Memory B cell (primary cell): ENCODE results near the gene TSPAN14.

ENCODE experiments used
- ATAC-seq: fragments of 150-1000 bp; cut with Tn5 transposase; 2 replicates; pipeline ENCODE4 v1.10.0; 2021; ENCODE audit warnings: low read depth, mild to moderate bottlenecking, moderate library complexity
- DNase-seq, 2 donors: peaks; one replicate each; pipeline ENCODE4 v3.0.0; 2022; ENCODE audit warnings: low spot score in 2 of 2
- H3K27ac Mint-ChIP-seq: one replicate; pipeline ENCODE4 v1.8.0; 2022; ENCODE audit warnings: mild to moderate bottlenecking, moderate library complexity, mixed read lengths
- H3K27me3 Mint-ChIP-seq: one replicate; pipeline ENCODE4 v1.8.0; 2022; ENCODE audit warnings: mixed read lengths
- H3K36me3 Mint-ChIP-seq: one replicate; pipeline ENCODE4 v1.8.0; 2022; ENCODE audit warnings: mild to moderate bottlenecking, mixed read lengths
- H3K4me1 Mint-ChIP-seq: one replicate; pipeline ENCODE4 v1.8.0; 2022; ENCODE audit warnings: mixed read lengths
- H3K4me3 Mint-ChIP-seq: one replicate; pipeline ENCODE4 v1.8.0; 2022; ENCODE audit warnings: mild to moderate bottlenecking, moderate library complexity, mixed read lengths
- H3K9me3 Mint-ChIP-seq: one replicate; pipeline ENCODE4 v1.8.0; 2022; ENCODE audit warnings: mixed read lengths

The TSPAN14 gene

DNA sequence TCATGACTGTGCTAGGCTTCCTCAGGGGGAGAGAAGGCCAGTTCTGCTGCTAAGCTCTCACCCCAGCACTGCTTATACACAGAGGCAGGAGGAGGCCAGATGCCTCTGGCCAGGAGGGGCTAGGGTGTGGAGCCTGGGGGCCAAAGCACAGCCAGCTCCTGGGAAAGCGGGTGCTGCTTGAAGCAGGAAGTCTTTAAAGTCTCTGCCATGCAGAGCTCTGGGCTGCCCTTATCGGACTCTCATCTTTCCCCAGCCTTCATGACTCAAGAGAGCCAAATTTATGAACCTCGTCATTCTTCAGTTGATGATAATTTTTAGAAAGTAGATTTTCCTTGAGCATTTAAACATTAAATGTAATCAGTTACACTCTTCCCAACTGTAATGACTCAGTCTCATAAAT, 11.2 kb upstream of the TSPAN14 start:
- Mint-ChIP-seq H3K27ac (no peak overlapping the region), H3K9me3 (no peaks in the 10 kb centered on the region), H3K27me3 (no peaks in the 10 kb centered on the region), H3K4me3 (no peak overlapping the region), H3K36me3 (no peaks in the 10 kb centered on the region), H3K4me1 (peaks cover 9% of the 10 kb centered on the region)
- DNase-seq (no peak), ATAC-seq (no peak)

- H3K27me3 Mint-ChIP-seq, result no peaks in the 10 kb centered on the region
- no peaks in the 10 kb centered on the region for H3K36me3 Mint-ChIP-seq
- H3K4me1 Mint-ChIP-seq, result peaks cover 9% of the 10 kb centered on the region
- H3K4me3 Mint-ChIP-seq, result no peak overlapping the region
- no peak overlapping the region for H3K27ac Mint-ChIP-seq
- DNase-seq (no peak), ATAC-seq (no peak)
- no peaks in the 10 kb centered on the region for H3K9me3 Mint-ChIP-seq
Measured at GRCh38 chr10:80443531-80443974, 10.6 kb upstream of the TSPAN14 start.

DNA sequence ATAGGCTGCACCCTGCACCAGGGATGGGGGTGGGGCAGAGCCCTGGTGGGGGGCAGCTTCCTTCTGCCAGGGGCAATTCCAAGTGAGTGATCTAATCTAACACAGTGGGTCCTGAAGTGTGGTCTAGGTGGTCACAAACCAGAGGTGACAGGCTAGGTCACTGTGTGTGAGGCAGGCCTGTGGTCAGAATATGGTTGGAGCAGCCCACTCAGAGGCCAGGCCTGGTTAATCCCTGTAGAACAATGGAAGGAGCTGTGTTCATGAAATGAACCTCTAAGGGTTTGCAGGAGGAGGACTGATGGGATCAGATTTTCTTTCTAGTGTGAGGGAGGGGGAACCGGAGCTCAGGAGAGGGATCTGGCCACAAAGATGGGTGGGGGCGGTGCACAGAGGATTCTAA, 10.0 kb upstream of the TSPAN14 start:
- ATAC-seq, result no peak
- no peak overlapping the region for H3K4me3 Mint-ChIP-seq
- DNase-seq, result no peak
- H3K4me1 Mint-ChIP-seq, result peaks cover 9% of the 10 kb centered on the region
- H3K9me3 Mint-ChIP-seq, result no peaks in the 10 kb centered on the region
- H3K27ac Mint-ChIP-seq, result no peak overlapping the region
- H3K36me3 Mint-ChIP-seq, result no peaks in the 10 kb centered on the region
- no peaks in the 10 kb centered on the region for H3K27me3 Mint-ChIP-seq

- no peak overlapping the region for H3K27ac Mint-ChIP-seq
- no peak overlapping the region for H3K4me3 Mint-ChIP-seq
- no peaks in the 10 kb centered on the region for H3K36me3 Mint-ChIP-seq
- ATAC-seq (peak; percentile 89), DNase-seq (no peak)
- H3K9me3 Mint-ChIP-seq, result no peaks in the 10 kb centered on the region
- H3K4me1 Mint-ChIP-seq, result peaks cover 9% of the 10 kb centered on the region
- H3K27me3 Mint-ChIP-seq, result no peaks in the 10 kb centered on the region
Measured at GRCh38 chr10:80444646-80445319, 9.3 kb upstream of the TSPAN14 start.

GRCh38 chr10:80447436-80448190, 6.5 kb upstream of the TSPAN14 start:
- H3K27ac Mint-ChIP-seq, result no peak overlapping the region

GRCh38 chr10:80448209-80448942, 5.7 kb upstream of the TSPAN14 start:
- H3K4me1 Mint-ChIP-seq, result peaks cover 10% of the 10 kb centered on the region
- H3K4me3 Mint-ChIP-seq, result no peak overlapping the region
- ATAC-seq (no peak), DNase-seq (no peak)
- H3K9me3 Mint-ChIP-seq, result no peaks in the 10 kb centered on the region
- no peaks in the 10 kb centered on the region for H3K36me3 Mint-ChIP-seq
- H3K27me3 Mint-ChIP-seq, result no peaks in the 10 kb centered on the region
- H3K27ac Mint-ChIP-seq, result peak overlapping the region; percentile 21

More at GRCh38 chr10:80447436-80448190, 6.5 kb upstream of the TSPAN14 start:
- Mint-ChIP-seq H3K4me3 (no peak overlapping the region), H3K4me1 (peaks cover 9% of the 10 kb centered on the region), H3K9me3 (no peaks in the 10 kb centered on the region), H3K36me3 (no peaks in the 10 kb centered on the region), H3K27me3 (no peaks in the 10 kb centered on the region)
- no peak for ATAC-seq
- no peak for DNase-seq

DNA sequence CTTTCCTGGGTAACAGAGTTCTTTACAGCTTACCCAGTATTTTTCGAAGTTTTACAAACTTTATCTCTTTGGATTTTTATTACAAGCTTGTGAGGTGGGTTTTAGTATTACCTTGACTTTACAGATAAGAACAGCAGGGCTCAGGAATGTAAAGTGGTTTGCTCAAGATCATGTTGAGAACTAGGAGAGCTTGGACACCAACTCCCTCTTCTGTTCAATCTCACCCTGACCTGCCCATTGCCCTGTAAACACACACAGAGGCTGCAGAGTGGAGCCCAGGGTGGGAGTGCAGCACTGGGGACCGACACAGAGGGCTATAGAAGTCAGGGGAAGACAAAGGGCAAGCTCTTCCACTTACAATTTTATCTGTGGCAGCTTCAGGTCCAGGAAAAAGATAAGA, 4.6 kb upstream of the TSPAN14 start:
- Mint-ChIP-seq H3K4me1 (peaks cover 9% of the 10 kb centered on the region), H3K36me3 (no peaks in the 10 kb centered on the region), H3K27me3 (no peaks in the 10 kb centered on the region), H3K9me3 (no peaks in the 10 kb centered on the region), H3K27ac (no peak overlapping the region), H3K4me3 (no peak overlapping the region)
- ATAC-seq (no peak), DNase-seq (no peak)

- Mint-ChIP-seq H3K4me3 (no peak overlapping the region), H3K27me3 (no peaks in the 10 kb centered on the region), H3K9me3 (no peaks in the 10 kb centered on the region), H3K27ac (no peak overlapping the region), H3K4me1 (peaks cover 20% of the 10 kb centered on the region), H3K36me3 (no peaks in the 10 kb centered on the region)
- ATAC-seq (no peak), DNase-seq (no peak)
Measured at GRCh38 chr10:80451132-80451531, 3.0 kb upstream of the TSPAN14 start.

DNA sequence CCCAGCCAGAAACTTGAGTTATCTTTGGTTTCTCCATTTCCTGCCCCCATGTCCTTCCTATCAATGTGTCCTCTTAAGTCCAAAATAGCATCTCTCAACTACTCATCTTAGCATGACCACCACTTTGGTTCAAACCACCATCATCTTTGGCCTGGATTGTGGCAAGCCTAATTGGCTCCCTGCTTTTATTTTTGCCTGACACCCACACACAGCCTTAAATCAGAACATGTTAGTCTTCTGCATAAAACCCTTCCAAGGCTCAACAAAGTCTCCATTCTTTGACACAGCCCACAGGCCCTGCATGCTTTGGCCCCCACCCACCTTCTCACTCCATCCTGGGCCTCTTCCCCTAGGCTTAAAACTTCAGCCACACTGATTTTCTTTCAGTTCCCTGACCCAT, 2.0 kb upstream of the TSPAN14 start:
- H3K4me1 Mint-ChIP-seq, result peaks cover 21% of the 10 kb centered on the region

DNA sequence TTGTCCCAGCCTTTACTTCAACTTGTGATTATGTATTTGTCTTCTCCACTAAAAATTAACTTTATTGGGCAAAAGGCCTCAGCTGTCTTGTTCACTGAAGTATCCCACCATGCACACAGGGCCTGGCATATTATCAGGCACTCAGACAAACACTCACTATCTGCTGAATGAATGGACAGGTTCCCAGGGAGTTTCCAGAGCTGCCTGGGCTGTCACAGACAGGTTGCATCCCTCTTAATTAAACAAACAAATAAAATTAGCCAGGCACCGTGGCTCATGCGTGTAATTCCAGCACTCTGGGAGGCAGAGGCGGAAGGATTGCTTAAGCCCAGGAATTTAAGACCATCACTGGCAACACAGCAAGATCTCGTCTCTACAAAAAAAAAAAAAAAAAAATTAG, 1.5 kb upstream of the TSPAN14 start:
- DNase-seq (no peak), ATAC-seq (no peak)
- Mint-ChIP-seq H3K4me3 (no peak overlapping the region), H3K4me1 (peaks cover 18% of the 10 kb centered on the region), H3K27ac (no peak overlapping the region), H3K9me3 (no peaks in the 10 kb centered on the region), H3K36me3 (no peaks in the 10 kb centered on the region), H3K27me3 (no peaks in the 10 kb centered on the region)

More for the DNA sequence above, 2.0 kb upstream of the TSPAN14 start:
- Mint-ChIP-seq H3K9me3 (no peaks in the 10 kb centered on the region), H3K27me3 (no peaks in the 10 kb centered on the region), H3K36me3 (no peaks in the 10 kb centered on the region), H3K27ac (no peak overlapping the region), H3K4me3 (no peak overlapping the region)
- ATAC-seq (no peak), DNase-seq (no peak)

DNA sequence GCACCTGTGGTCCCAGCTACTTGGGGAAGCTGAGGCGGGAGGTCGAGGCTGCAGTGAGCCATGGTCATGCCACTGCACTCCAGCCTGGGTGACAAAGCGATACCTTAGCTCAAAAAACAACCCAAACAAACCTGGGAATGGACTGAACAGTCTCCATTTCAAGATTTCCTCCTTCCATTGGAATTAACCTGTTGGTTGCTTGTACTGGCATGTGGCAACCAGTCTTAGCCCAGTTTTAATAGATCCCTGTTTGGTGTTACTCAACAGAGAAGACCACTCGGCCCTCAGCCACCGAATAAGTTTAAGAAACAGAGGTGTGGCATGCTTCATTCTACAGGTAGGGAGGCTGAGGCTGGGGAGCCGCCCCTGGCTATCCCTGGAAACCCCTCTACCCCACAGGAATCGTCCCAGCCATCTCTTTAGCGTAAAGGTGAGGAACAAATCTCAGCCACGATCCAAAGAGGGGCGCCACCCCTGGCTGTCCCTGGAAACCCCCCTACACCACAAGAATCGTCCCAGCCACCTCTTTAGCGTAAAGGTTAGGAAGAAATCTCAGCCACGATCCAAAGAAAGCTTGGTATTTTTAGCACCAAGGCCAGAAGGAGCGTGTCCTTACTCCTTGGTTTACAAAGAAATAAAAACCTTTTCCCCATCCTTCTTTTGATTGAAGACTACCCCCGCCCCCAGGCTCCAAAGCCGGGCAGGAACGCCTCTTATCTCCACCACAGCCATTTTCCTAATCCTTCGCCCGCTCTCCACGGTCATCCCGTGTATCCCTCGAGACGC, 861 bp upstream of the TSPAN14 start:
- ATAC-seq (no peak), DNase-seq (no peak)
- no peaks in the 10 kb centered on the region for H3K27me3 Mint-ChIP-seq
- no peaks in the 10 kb centered on the region for H3K36me3 Mint-ChIP-seq
- peak overlapping the region; percentile 70 for H3K4me3 Mint-ChIP-seq
- H3K27ac Mint-ChIP-seq, result peak overlapping the region; percentile 13
- peaks cover 21% of the 10 kb centered on the region for H3K4me1 Mint-ChIP-seq
- H3K9me3 Mint-ChIP-seq, result no peaks in the 10 kb centered on the region

DNA sequence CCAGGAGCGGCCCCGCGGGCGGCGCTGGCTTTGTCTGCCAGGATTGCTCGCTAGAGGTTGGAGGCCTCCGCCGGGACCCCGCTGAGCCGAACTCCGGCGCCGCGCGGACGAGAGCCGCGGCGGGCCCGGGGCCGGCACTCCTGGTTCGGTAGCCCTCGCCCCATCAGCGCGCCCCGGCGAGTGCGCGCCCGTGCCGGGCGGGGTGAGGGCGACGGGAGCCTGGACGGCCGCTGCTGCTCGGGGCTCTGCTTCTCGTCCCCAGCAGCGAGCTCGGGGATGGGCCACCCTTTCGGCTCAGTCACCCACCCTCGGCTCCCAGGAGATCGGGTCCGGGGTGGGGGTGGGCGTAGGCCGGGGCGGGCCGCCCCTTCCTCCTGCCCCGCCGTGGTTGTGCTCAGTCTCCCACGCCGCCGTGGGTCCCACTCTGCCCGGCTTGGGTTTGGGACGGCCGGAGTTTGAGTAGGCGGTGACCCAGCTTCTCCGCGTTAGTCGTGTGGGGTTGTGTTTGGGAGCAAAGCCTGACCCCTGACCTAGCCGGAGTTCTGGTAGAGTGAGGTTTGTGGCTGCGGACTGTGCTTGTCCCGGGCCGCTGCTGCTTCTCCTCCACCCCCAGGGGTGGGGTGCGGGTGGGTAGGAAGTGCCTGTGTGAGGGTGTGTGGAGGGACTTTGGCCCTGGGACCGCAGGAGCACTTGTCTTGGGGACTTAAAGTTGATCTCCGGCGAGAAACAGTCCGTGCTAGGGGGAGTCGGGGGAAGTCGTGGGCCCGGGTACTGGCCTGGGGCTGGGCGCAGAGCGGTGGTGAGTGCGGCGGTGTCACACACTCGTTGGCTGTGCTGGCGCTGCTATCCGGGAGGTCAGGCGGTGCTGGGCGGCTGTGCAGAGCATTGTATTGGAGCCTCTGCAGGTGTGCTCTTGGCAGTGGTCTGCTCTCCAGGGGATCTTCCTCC, 677 bp downstream of the TSPAN14 start:
- Mint-ChIP-seq H3K36me3 (no peaks in the 10 kb centered on the region), H3K27ac (peak overlapping the region; percentile 30), H3K9me3 (no peaks in the 10 kb centered on the region), H3K27me3 (no peaks in the 10 kb centered on the region), H3K4me3 (peak overlapping the region; percentile 88), H3K4me1 (peaks cover 34% of the 10 kb centered on the region)
- ATAC-seq (peak; percentile 32), DNase-seq (peak; percentile 23 to 40)
